Measurements from ENCODE around the gene GPD2. TPM values are rescaled to one million over a fixed set of nuclear protein-coding genes. Genes with fewer than 3 reads are reported as not detected.

GPD2 gene
- total and polyA plus RNA-seq, 2 of the 13 experiments (the other 11 are each of a cell fraction or from before 2014, with no cell fraction given): not detected

- no peak for TF ChIP-seq ZNF329 (CRISPR knock-in tag; IDR thresholded peaks at IDR 0.05; ENCODE audit: low read depth)
These were observed 82.0 kb downstream of the GPD2 start (continued) for GRCh38 chr2:156518138-156518537.

DNA sequence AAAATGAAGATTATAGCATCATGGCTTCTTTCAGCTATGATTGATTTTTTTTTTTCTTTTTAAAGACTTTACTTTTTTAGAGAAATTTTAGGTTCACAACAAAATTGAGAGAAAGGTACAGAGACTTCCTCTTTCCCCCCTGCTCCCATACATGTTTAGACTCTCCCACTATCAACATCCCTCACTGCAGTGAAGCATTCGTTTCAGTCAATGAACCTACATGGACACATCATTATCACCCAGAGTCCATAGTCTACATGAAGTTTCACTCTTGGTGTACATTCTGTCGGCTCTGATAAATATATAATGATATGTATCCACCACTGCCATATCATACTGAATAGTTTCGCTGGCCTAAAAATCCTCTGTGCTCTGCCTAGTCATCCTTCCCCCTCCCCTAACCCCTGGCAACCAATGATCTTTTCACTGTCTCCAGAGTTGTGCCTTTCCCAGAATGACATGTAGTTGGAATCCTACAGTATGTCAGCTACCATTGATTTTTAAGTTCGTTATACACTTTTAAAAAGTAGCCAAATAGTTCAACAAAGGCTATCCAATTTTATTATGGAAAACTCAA lies 86.8 kb downstream of the GPD2 start:
- DNase-seq (ENCODE audit: low spot score): no peak
- Histone ChIP-seq H3K9me3 (ENCODE audit: low read length) (no peaks in the 10 kb centered on the region), H3K4me3 (replicated peaks in 1 of 3; ENCODE audit: insufficient read depth in 1 of 3, low read depth in 2 of 3, low read length in 3 of 3) (no peak overlapping the region), H3K79me2 (ENCODE audit: insufficient read depth, low read length) (no peaks in the 10 kb centered on the region), H3K36me3 (replicated peaks in 1 of 2; ENCODE audit: control insufficient read depth in 1 of 2, insufficient read depth in 2 of 2, low read length in 2 of 2) (no peaks in the 10 kb centered on the region), H2AFZ (ENCODE audit: low read length) (no peak overlapping the region), H3K4me1 (ENCODE audit: insufficient read depth, low read length) (no peaks in the 10 kb centered on the region), H3K27ac (ENCODE audit: extremely low read length, insufficient read depth, low read length) (no peak overlapping the region), H3K4me2 (ENCODE audit: low read depth, low read length) (no peak overlapping the region), H4K20me1 (ENCODE audit: insufficient read depth, low read length) (no peaks in the 10 kb centered on the region), H3K27me3 (ENCODE audit: control insufficient read depth in 1 of 2, insufficient read depth in 2 of 2, low read length in 2 of 2) (no peaks in the 10 kb centered on the region), H3K9ac (ENCODE audit: insufficient read depth, low read depth, low read length) (no peak overlapping the region)
- no TSS peak for BruUV-seq (replicated peaks)
- no peak for ATAC-seq
- WGBS (ENCODE audit: low lambda C conversion rate): 2% methylated on average over 4 of the region's 4 CpGs
- CTCF ChIA-PET (ENCODE audit: low intra/inter-chr PET ratio, low total read pairs): no interaction called here
- in situ Hi-C loops (cut with HindIII; ENCODE audit: extremely low pct_ligation_motif_present, low pct_unique_long_range_greater_than_20kb): no loop called here
- intact Hi-C loops (cut with micrococcal nuclease; ENCODE audit: unreplicated experiment): no loop called here
- no peak for FAIRE-seq
- POLR2A ChIA-PET: no interaction called here
- TF ChIP-seq ZMYM3 (CRISPR knock-in tag; IDR thresholded peaks at IDR 0.05) (no peak), THAP7 (CRISPR knock-in tag; IDR thresholded peaks at IDR 0.05) (no peak), SALL1 (CRISPR knock-in tag; IDR thresholded peaks at IDR 0.05) (no peak), ZNF775 (CRISPR knock-in tag; IDR thresholded peaks at IDR 0.05; ENCODE audit: borderline replicate concordance) (no peak), MIER3 (CRISPR knock-in tag; IDR thresholded peaks at IDR 0.05; ENCODE audit: borderline replicate concordance) (no peak), ZNF891 (CRISPR knock-in tag; IDR thresholded peaks at IDR 0.05) (no peak), ZNF281 (CRISPR knock-in tag; IDR thresholded peaks at IDR 0.05; ENCODE audit: borderline replicate concordance) (no peak), ZBTB3 (CRISPR knock-in tag; IDR thresholded peaks at IDR 0.05; ENCODE audit: borderline replicate concordance, low read depth) (no peak), ZFAT (CRISPR knock-in tag; conservative IDR thresholded peaks at IDR 0.05) (no peak), ZNF704 (CRISPR knock-in tag; IDR thresholded peaks at IDR 0.05; ENCODE audit: borderline replicate concordance) (no peak), ZNF441 (CRISPR knock-in tag; IDR thresholded peaks at IDR 0.05; ENCODE audit: borderline replicate concordance) (no peak), ZNF776 (CRISPR knock-in tag; IDR thresholded peaks at IDR 0.05) (no peak)
